RWPE1 (cell line): ENCODE measurements around the gene SYS1.

Experiments used
- CTCF ChIA-PET: fragments of 350-600 bp; sonication (Branson Sonifier 250); formaldehyde crosslinking; extraction: SDS; loops from one replicate; lab custom pipeline; 2021; lab: Yijun Ruan, JAX
- POLR2A ChIA-PET: fragments of 400-600 bp; formaldehyde crosslinking; extraction: SDS; loops from one replicate; lab custom pipeline; 2020; ENCODE audit warnings: antibody characterized with exemption; ENCODE audit not compliant: low non-redundant PET; lab: Yijun Ruan, JAX
- DNase-seq: peaks from one replicate; pipeline ENCODE4 v3.0.0; 2012; ENCODE audit warnings: low spot score
- H3K27ac ChIP-seq: fragments of 450-650 bp; 2 replicates; pipeline ENCODE4 v1.5.1; 2017
- TF ChIP-seq, protein P1 (sequence below): fragments of 450-650 bp; conservative IDR thresholded peaks from 2 replicates; pipeline ENCODE4 v1.5.1; 2017; ENCODE audit warnings: low read depth, mild to moderate bottlenecking

The SYS1 gene

DNA sequence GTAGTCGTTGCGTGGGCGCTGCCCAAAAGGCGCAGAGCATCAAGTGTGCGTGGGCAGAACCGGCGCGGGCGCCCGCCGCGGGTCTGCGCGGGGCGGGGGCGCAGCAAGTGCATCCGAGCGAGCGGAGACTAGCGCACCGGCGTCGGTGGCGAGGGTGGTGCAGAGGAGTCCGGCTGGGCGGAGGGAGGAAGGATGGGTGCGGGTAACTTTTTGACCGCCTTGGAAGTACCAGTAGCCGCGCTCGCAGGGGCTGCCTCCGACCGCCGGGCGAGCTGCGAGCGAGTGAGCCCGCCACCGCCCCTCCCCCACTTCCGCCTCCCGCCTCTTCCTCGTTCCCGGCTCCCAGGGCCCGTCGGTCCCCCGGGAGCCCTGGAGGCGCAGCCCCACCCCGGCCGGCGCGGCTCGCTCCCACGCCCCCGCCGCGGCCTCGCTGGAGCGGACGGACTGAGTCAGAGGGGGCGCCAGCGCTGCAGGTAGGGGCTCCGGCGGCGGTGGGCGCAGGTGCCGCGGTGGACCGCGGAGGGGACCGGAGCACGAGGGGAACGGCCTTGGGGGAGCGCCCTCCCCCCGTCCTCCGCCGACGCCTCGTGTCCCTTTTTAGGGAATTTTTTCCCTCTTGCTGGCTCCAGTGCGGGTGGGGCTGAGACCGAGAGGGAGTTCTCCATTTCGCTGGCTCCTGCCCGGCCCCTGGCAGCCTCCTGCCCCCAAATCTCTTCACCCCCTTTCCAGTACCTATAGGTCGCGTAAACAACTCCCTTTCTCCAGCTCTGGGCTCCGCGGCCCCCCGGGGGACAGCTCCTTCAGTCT is 43.5 kb downstream of the SYS1 start:
- H3K27ac ChIP-seq, result peak overlapping the region; percentile 74
- ChIA-PET CTCF (interaction anchor here (0.5 to 2.4 kb wide), 11 partner anchors 31 to 365 kb away, joined by 3 to 14 read pairs (median 4); partner anchors contain the start of gene SYS1), POLR2A (interaction anchor here (1.1 to 1.5 kb wide), 2 partner anchors 9 to 13 kb away, joined by 3 to 9 read pairs; partner anchors contain the start of gene PIGT)
- peak; percentile 77 for DNase-seq
- TF ChIP-seq, protein P1, sequence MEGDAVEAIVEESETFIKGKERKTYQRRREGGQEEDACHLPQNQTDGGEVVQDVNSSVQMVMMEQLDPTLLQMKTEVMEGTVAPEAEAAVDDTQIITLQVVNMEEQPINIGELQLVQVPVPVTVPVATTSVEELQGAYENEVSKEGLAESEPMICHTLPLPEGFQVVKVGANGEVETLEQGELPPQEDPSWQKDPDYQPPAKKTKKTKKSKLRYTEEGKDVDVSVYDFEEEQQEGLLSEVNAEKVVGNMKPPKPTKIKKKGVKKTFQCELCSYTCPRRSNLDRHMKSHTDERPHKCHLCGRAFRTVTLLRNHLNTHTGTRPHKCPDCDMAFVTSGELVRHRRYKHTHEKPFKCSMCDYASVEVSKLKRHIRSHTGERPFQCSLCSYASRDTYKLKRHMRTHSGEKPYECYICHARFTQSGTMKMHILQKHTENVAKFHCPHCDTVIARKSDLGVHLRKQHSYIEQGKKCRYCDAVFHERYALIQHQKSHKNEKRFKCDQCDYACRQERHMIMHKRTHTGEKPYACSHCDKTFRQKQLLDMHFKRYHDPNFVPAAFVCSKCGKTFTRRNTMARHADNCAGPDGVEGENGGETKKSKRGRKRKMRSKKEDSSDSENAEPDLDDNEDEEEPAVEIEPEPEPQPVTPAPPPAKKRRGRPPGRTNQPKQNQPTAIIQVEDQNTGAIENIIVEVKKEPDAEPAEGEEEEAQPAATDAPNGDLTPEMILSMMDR, result no peak

DNA sequence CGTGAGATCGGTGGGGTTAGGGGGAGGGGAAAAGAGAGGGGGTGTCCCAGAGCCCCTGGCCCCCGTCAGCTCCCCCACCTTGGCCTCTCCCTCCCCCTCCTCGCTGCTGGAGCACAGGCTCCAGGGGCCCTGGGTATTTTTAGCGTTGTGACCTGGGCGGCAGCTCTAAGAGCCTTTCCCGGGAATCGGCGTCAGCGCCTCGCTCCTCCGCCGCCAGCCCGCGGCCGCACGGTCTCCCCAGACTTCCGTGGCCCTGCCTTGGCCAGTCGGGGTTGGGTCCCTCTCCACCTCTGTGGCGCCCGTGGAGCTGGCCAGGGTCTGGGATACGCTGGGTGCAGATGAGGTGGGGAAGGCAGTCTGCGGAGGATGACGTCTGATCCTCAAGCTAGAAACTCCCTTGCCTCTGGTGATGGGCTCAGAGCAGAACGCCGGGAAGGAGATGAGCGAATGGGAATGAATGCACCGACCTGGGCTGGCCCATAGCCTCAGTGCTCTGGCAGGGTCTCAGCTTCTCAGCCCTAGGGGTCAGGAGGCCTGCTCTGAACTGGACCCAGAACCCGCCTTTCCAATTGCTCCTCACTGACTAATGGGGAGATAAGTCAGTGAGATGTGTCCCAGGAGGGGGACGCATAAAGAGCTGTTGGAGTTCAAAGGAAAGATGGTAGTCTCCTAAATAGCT is 44.2 kb downstream of the SYS1 start:
- POLR2A ChIA-PET, result interaction anchor here (1.0 to 1.5 kb wide), 3 partner anchors 9 to 12 kb away, joined by 3 to 9 read pairs (median 3); partner anchors contain the start of gene PIGT
- peak overlapping the region; percentile 74 for H3K27ac ChIP-seq
- TF ChIP-seq, protein P1, result no peak
- CTCF ChIA-PET, result interaction anchor here (0.5 to 2.4 kb wide), 11 partner anchors 30 to 364 kb away, joined by 3 to 14 read pairs (median 5); partner anchors contain the start of gene SYS1
- DNase-seq, result peak; percentile 58

DNA sequence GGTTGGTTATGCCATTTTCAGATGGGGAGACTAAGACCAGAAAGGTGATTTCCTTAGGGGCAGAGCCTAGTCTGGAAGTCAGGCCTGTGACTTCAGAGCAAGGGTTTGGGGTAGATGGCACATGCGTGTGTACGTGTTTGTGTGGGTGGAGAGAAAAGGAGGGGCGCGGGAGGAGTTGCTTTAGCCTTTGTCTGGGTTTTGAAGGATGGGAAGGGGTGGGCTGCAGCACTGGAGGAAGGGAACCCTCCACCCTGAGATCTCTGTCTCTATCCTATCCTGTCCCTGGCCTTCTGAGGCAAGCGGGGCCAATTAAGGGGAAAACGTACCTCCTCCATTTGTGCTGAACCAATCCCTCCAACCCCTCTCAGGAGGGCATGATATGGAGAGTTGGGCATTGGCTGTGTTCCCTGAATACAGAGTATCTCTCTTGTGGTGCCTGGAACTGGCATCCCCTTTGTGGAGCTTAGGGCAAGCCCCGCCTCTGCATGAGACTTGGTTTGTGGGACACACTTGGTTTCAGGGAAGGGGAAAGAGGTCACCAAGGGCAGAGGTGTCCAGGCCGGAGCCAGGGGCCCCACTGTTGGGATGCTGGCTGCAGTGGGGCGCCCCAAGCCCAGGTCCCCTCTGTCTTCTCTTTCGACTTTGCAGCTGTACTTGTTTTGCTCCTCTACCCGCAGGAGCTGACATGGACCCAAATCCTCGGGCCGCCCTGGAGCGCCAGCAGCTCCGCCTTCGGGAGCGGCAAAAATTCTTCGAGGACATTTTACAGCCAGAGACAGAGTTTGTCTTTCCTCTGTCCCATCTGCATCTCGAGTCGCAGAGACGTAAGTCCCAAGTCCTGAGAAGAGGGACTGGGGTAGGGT is 45.1 kb downstream of the SYS1 start, which contains the start of gene DBNDD2:
Gene DBNDD2, plus strand, starts transcription at position 507 of the 863 bp plus-strand sequence. Its CDS starts 179 bp downstream, at position 686.
- CTCF ChIA-PET, result interaction anchor here (0.7 to 2.4 kb wide), 6 partner anchors 29 to 364 kb away, joined by 3 to 14 read pairs (median 8); partner anchors contain the start of gene SYS1
- TF ChIP-seq, protein P1, result no peak
- POLR2A ChIA-PET, result interaction anchor here (1.0 to 1.5 kb wide), 2 partner anchors 8 to 9 kb away, joined by 3 to 9 read pairs; partner anchors contain the start of gene PIGT
- peak within 1 kb of the TSS; percentile 74 for H3K27ac ChIP-seq
- DNase-seq, result no peak

DNA sequence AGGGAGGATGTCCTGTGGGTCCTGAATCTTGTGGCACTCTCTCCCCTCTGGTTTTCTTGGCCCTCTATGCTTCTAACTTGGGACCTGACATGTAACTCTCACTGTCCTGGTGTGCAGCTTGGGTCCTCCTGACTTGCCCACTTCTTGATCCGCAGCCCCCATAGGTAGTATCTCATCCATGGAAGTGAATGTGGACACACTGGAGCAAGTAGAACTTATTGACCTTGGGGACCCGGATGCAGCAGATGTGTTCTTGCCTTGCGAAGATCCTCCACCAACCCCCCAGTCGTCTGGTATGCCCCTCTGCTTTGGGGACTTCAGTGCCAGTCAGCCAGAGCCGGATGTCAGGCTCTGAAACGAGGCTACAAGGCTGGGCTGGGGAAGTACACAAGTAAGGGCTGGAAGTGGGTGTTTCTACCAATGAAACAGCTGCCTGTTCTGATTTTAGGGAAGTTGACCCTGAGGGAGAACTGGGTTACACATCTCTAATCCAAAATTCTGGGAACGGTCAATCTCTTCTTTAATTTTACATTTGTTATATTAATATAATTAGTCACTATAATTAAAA is 45.8 kb downstream of the SYS1 start:
- TF ChIP-seq, protein P1, result no peak
- ChIA-PET POLR2A (no interaction called here), CTCF (interaction anchor here (2.2 to 2.4 kb wide), 2 partner anchors 35 to 362 kb away, joined by 8 to 13 read pairs; no protein-coding TSS in a partner anchor)
- peak overlapping the region; percentile 74 for H3K27ac ChIP-seq
- DNase-seq, result no peak

DNA sequence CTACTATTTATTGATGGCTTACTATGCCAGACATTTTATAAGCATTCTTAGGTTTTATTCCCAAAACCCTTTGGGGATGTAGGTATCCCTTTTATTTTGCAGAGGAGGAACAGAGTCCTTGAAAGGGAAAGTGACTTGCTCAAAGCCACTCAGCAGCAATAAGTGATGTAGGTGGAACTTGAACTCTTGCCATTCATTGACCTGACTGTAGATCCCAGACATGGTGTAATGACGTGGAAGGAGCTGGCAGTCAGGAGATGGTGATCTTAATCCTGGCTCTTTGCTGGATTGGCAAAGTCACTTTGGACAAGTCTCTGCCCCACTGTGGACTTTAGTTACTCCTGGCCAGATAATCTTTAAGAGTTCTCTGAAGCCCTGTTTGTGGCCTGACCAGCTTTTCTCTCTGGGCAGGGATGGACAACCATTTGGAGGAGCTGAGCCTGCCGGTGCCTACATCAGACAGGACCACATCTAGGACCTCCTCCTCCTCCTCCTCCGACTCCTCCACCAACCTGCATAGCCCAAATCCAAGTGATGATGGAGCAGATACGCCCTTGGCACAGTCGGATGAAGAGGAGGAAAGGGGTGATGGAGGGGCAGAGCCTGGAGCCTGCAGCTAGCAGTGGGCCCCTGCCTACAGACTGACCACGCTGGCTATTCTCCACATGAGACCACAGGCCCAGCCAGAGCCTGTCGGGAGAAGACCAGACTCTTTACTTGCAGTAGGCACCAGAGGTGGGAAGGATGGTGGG is 46.7 kb downstream of the SYS1 start:
- ChIA-PET POLR2A (no interaction called here), CTCF (interaction anchor here (0.5 to 0.6 kb wide), 3 partner anchors 18 to 33 kb away, joined by 3 to 6 read pairs (median 3); no protein-coding TSS in a partner anchor)
- TF ChIP-seq, protein P1, result no peak
- DNase-seq, result no peak
- no peak overlapping the region for H3K27ac ChIP-seq
